ENCODE data around the gene NR1D1. TPM values are rescaled to one million over a fixed set of nuclear protein-coding genes. Genes with fewer than 3 reads are reported as not detected.
A peak's percentile ranks its signal among the peaks of the same experiment; 100 is the strongest.

Gene NR1D1
- total RNA-seq, 1 experiment from 2014 or later: 7.5 TPM

DNA sequence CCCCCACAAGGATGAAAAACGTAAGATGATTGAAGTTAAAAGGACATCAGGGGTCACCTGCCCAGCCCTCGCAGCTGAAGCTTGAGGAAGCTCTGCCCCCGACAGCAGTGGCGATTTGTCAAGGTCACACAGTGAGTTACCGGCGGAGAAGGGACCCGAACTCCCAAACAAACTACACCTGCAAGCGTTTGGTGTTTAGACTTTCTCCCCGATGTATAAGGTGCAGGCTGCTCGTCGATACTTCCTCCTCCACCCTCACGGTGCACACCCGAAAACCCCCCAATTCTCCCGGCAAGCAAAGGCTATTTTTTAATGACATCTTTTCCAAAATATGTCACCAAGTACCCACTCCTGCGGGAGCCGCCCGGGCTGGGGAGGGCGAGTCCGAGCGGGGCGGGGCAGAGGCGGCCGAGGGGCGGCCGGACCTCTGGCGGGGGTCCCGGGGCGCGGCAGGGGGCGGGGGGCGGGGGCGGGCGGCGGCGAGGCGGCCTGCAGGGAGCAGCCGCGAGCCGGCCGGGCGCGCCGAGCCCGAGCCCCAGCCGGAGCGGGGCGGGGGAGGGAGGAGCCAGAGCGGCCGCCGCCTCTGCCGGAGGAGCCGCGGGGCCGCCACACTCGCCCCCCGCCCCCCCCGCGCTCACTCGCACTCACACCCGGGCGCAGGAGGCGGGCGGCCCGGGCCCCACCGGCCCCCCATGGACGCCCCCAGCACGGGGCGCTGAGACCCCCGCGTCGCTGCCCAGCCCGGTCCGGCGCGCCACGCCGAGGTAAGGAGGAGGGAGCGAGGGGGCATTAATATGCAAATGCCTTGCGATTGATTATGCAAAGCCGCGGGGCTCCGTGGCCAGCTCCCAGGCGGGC lies 37.8 kb downstream of the NR1D1 start, which contains the start of gene THRA:
THRA (plus strand) TSS at position 637 of the 858 bp plus-strand sequence. CDS start 11,524 bp downstream, outside the sequence.
- TF ChIP-seq, protein P1, sequence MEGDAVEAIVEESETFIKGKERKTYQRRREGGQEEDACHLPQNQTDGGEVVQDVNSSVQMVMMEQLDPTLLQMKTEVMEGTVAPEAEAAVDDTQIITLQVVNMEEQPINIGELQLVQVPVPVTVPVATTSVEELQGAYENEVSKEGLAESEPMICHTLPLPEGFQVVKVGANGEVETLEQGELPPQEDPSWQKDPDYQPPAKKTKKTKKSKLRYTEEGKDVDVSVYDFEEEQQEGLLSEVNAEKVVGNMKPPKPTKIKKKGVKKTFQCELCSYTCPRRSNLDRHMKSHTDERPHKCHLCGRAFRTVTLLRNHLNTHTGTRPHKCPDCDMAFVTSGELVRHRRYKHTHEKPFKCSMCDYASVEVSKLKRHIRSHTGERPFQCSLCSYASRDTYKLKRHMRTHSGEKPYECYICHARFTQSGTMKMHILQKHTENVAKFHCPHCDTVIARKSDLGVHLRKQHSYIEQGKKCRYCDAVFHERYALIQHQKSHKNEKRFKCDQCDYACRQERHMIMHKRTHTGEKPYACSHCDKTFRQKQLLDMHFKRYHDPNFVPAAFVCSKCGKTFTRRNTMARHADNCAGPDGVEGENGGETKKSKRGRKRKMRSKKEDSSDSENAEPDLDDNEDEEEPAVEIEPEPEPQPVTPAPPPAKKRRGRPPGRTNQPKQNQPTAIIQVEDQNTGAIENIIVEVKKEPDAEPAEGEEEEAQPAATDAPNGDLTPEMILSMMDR (IDR thresholded peaks at IDR 0.05; ENCODE audit: unreplicated experiment): peak; percentile 22
- no TSS peak for BruUV-seq (replicated peaks)
- H3K4me3 Mint-ChIP-seq (ENCODE audit: unreplicated experiment): peak within 1 kb of the TSS; percentile 89
- CTCF ChIA-PET: interaction anchor here (0.6 to 12.2 kb wide), 13 partner anchors 9 to 528 kb away, joined by 3 to 131 read pairs (median 3); partner anchors contain the start of genes MED24 and NR1D1
- peak; percentile 46 for DNase-seq (ENCODE audit: unreplicated experiment)
- H3K9me3 Mint-ChIP-seq (ENCODE audit: unreplicated experiment): no peaks in the 10 kb centered on the region
- intact Hi-C loops (cut with micrococcal nuclease): loop anchor here (1.0 to 2.0 kb wide), 2 partner anchors 24 to 51 kb away; no protein-coding TSS in a partner anchor
- H3K36me3 Mint-ChIP-seq (ENCODE audit: insufficient read depth, unreplicated experiment): no peaks in the 10 kb centered on the region
- H3K4me1 Mint-ChIP-seq (ENCODE audit: insufficient read depth, unreplicated experiment): peaks cover 33% of the 10 kb centered on the region
- no peaks in the 10 kb centered on the region for H3K27me3 Mint-ChIP-seq (ENCODE audit: insufficient read depth, unreplicated experiment)
- peak within 1 kb of the TSS; percentile 39 for H3K27ac Mint-ChIP-seq (ENCODE audit: low read depth, unreplicated experiment)
- POLR2A ChIA-PET: interaction anchor here (0.6 to 7.9 kb wide), 16 partner anchors 8 to 923 kb away, joined by 3 to 99 read pairs (median 5); partner anchors contain the start of genes CASC3, MED24 and NR1D1

DNA sequence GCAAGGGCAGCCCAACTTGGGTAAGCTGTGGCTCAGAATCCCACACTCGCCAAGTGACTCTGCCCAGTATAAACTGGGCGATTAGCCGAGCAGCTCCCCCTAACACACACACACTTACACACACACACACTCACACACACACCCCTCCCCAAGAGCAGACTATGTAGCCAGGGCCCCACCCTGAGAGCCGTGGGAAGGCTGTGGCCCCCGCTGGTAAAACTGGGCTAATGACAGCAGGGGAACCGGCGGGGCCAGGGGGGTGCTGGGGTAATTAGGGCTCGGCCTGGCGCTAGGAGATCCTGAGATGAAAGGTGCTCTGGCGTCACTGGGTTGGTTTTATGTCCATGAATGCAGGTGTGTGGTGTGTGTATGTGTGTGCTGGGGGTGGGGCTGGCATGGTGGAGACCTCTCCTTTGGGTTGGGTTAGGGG lies 38.8 kb downstream of the NR1D1 start:
- intact Hi-C loops (cut with micrococcal nuclease): loop anchor here (2.0 kb wide), 1 partner anchor 25 kb away; no protein-coding TSS in a partner anchor

DNA sequence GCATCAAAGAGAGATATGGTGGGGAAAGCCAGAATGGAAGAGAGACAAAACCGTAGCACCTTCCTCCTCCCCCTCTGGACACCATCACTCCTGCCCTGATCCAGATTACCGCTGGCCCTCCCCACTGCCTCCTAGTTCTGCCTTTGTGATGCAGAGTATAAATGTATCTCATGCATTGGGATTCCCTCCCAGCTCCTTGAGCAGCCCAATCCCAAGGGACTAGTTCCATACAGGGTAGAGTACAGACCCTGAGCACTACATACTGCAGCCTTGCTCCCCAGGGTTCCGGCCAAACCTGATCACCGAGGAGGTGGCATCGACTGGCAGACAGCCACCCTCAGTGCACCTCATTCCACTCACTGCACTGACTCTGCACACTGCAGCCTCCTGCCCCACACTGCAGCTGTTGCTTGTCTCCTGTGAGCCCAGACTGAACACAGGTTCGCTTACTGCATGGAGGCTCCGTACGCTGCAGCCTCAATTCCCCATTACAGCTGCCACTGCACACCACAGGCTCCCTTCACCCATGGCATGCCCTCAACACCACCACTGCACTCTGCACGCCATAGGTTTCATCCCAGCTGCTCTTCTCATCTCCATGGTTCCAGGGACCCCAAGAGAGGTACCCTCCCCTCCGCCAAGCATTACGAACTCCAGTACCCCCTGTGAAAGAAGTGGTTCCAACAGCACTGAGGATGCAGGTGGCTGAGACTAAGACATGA lies 39.3 kb downstream of the NR1D1 start:
- no TSS peak for BruUV-seq (replicated peaks)
- H3K9me3 Mint-ChIP-seq (ENCODE audit: unreplicated experiment): no peaks in the 10 kb centered on the region
- H3K36me3 Mint-ChIP-seq (ENCODE audit: insufficient read depth, unreplicated experiment): no peaks in the 10 kb centered on the region
- ChIA-PET CTCF (interaction anchor here (0.5 to 12.2 kb wide), 7 partner anchors 14 to 508 kb away, joined by 3 to 131 read pairs (median 6); no protein-coding TSS in a partner anchor), POLR2A (interaction anchor here (1.1 to 2.8 kb wide), 3 partner anchors 38 to 79 kb away, joined by 3 to 7 read pairs (median 5); partner anchors contain the start of gene CASC3)
- H3K4me1 Mint-ChIP-seq (ENCODE audit: insufficient read depth, unreplicated experiment): peaks cover 29% of the 10 kb centered on the region
- DNase-seq (ENCODE audit: unreplicated experiment): no peak
- no peaks in the 10 kb centered on the region for H3K27me3 Mint-ChIP-seq (ENCODE audit: insufficient read depth, unreplicated experiment)
- intact Hi-C loops (cut with micrococcal nuclease): no loop called here
- H3K4me3 Mint-ChIP-seq (ENCODE audit: unreplicated experiment): peak overlapping the region; percentile 89
- TF ChIP-seq, protein P1 (IDR thresholded peaks at IDR 0.05; ENCODE audit: unreplicated experiment): no peak
- no peak overlapping the region for H3K27ac Mint-ChIP-seq (ENCODE audit: low read depth, unreplicated experiment)

More for the DNA sequence above, 38.8 kb downstream of the NR1D1 start:
- TF ChIP-seq, protein P1 (IDR thresholded peaks at IDR 0.05; ENCODE audit: unreplicated experiment): no peak
- Mint-ChIP-seq H3K27me3 (ENCODE audit: insufficient read depth, unreplicated experiment) (no peaks in the 10 kb centered on the region), H3K36me3 (ENCODE audit: insufficient read depth, unreplicated experiment) (no peaks in the 10 kb centered on the region), H3K4me1 (ENCODE audit: insufficient read depth, unreplicated experiment) (peaks cover 29% of the 10 kb centered on the region), H3K4me3 (ENCODE audit: unreplicated experiment) (peak overlapping the region; percentile 89), H3K27ac (ENCODE audit: low read depth, unreplicated experiment) (peak overlapping the region; percentile 39), H3K9me3 (ENCODE audit: unreplicated experiment) (no peaks in the 10 kb centered on the region)
- DNase-seq (ENCODE audit: unreplicated experiment): no peak
- POLR2A ChIA-PET: interaction anchor here (0.7 to 2.8 kb wide), 4 partner anchors 44 to 922 kb away, joined by 3 to 7 read pairs (median 3); partner anchors contain the start of gene CASC3
- CTCF ChIA-PET: interaction anchor here (0.5 to 12.2 kb wide), 9 partner anchors 8 to 529 kb away, joined by 3 to 131 read pairs (median 3); partner anchors contain the start of gene MED24
- no TSS peak for BruUV-seq (replicated peaks)
